ENCODE data around the gene HLA-DMB.

DNA sequence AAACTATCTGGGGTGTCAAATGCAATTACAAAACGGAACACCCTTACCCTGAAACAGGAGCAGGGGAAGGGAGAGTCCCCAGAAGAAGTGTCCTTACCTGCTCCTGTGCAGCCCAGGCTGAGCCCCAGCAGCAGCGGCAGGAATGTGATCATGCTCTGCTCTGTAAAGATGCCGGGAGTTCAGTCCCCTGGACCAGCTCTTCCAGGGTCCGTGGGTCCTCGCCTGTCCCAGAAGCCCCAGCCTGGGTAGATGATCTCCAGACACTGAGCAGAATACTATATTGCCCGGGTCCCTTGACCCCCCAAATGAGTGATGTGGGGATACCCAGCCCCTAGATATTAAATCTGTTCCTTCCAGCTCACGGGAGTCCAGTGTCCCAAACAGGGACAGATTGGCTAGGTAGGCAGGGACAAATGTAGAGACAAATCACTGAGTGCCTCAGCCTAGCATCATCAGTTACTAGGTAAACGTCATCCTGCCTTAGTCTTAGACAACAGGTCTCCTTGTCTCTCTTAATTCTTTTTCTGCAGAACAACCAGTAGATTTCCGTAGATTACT, at the start of gene HLA-DMB:
- TF ChIP-seq, protein P1, sequence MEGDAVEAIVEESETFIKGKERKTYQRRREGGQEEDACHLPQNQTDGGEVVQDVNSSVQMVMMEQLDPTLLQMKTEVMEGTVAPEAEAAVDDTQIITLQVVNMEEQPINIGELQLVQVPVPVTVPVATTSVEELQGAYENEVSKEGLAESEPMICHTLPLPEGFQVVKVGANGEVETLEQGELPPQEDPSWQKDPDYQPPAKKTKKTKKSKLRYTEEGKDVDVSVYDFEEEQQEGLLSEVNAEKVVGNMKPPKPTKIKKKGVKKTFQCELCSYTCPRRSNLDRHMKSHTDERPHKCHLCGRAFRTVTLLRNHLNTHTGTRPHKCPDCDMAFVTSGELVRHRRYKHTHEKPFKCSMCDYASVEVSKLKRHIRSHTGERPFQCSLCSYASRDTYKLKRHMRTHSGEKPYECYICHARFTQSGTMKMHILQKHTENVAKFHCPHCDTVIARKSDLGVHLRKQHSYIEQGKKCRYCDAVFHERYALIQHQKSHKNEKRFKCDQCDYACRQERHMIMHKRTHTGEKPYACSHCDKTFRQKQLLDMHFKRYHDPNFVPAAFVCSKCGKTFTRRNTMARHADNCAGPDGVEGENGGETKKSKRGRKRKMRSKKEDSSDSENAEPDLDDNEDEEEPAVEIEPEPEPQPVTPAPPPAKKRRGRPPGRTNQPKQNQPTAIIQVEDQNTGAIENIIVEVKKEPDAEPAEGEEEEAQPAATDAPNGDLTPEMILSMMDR (IDR thresholded peaks at IDR 0.05) = no peak
- TF ChIP-seq SOX15 (CRISPR knock-in tag; IDR thresholded peaks at IDR 0.05) (no peak), ZNF232 (CRISPR knock-in tag; IDR thresholded peaks at IDR 0.05) (no peak), SP1 (CRISPR knock-in tag; conservative IDR thresholded peaks at IDR 0.05) (no peak)
- TF ChIP-seq, protein P2, sequence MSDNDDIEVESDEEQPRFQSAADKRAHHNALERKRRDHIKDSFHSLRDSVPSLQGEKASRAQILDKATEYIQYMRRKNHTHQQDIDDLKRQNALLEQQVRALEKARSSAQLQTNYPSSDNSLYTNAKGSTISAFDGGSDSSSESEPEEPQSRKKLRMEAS (CRISPR knock-in tag; IDR thresholded peaks at IDR 0.05) = no peak

All from WTC11 (cell line).